Retinal pigment epithelial cell (primary cell): ENCODE results near the gene PARVA.

Experiments used
- DNase-seq: peaks from one replicate; pipeline ENCODE4 v3.0.0-alpha.2; 2010; ENCODE audit warnings: low read depth
- H3K4me3 ChIP-seq: 2 replicates; pipeline ENCODE4 v1.5.1; 2011; ENCODE audit warnings: mild to moderate bottlenecking, low read length, control low read depth, moderate library complexity
- CTCF ChIP-seq: conservative IDR thresholded peaks from 2 replicates; pipeline ENCODE4 v1.5.1; 2011; ENCODE audit warnings: low read depth, low read length, control low read depth, inconsistent platforms

PARVA gene

DNA sequence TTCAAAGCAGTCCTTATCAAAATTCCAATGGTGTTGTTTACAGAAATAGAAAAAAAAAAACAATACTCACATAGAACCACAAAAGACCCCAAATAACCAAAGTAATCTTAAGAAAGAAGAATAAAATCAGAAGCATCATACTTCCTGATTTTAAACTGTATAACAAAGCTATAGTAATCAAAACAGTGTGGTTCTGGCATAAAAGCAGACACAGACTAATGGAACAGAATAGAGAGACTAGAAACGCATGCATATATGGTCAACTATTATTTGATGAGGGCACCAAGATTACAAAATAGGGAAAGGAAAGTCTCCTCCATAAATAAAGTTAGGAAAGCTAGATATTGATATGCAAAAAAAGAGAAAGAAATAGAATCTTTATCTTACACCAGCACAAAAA, 176.8 kb downstream of the PARVA start:
- H3K4me3 ChIP-seq = no peak overlapping the region
- DNase-seq = no peak
- no peak for TF ChIP-seq CTCF

DNA sequence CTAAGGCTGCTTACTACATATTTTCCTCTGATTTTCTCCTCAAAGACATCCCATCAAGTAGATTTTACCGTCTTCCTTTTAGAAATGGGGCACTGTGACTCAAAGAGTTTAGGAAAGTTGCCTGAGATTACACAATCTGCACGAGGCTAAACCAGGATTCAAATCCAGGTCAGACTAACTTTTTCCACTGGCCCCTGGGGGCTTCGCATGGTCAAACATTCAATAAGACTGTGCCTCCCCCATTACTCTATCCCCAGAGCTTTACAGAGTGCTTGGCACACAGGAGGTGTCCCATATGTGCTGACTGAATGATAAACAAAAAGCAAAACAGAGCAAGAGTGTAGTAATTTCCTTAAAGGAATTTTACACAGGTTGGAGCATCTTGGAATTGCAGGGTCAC, 178.8 kb downstream of the PARVA start:
- H3K4me3 ChIP-seq = no peak overlapping the region
- no peak for DNase-seq

DNA sequence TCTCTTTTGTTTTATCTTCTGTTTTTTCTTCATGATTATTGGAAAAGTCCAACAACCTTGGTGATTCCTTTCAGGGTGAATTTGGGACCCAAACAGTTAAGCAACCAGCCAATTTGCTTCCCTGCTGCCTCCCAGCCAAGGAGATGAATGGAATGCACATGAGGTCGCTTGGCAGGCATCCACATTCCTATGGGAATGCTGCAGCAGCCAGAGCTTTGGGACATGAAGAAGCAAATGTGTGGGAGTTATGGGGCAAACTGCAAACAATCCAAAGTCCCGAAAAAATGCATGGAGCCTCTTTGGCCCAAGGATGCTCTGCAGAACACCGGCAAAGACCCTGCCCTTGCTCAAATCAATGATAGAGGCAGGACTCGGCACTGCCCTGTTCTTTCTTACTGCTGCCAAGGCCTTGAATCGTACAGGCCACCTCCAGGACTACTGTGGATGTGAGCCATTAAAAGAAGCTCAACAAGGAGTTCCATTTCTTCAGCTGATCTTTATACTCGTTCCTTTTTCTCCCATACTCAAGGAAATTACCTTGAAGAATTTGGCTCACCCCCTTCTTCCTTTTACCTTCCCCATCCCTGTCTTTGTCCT, 179.5 kb downstream of the PARVA start:
- H3K4me3 ChIP-seq = no peak overlapping the region
- DNase-seq = peak; percentile 88
- TF ChIP-seq CTCF = no peak

More for the DNA sequence above, 178.8 kb downstream of the PARVA start:
- no peak for TF ChIP-seq CTCF

DNA sequence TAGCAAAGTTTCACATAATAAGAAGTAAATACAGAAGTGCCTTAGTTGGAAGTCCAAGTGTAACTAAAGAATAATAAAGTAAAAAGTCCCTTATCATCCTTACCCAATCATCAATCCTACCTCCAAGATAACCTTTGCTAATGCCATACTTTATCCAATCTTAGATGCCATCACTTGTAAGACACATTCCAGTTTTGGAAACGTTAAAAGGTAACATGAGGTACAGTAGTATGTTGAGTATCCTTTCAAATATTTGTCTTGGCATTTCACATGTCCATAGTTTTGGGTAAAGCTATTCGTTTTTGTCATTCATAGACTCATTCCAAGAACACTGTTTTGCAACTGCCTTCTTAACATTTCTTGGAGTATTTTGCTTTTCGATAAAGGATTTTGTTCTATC, 181.6 kb downstream of the PARVA start:
- no peak overlapping the region for H3K4me3 ChIP-seq
- TF ChIP-seq CTCF = no peak
- DNase-seq = no peak

DNA sequence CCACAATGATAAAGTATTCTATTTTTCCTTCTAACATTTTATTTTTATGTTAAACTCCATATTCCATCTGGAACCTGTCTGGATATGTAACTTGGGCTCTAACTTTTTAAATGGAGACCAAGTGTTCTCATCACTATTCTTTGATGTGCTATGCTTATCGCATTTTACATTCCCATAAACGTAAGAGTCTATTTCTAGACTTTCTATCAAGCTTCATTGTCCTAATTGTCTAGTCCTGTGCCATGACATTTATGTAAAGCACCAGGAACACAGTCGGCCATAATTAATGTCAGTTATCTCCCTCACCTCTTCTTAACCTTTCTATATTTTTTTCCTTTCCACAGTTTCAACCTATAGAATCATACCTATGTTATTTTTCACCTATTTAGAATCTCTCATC, 183.0 kb downstream of the PARVA start:
- TF ChIP-seq CTCF = no peak
- no peak overlapping the region for H3K4me3 ChIP-seq
- no peak for DNase-seq

DNA sequence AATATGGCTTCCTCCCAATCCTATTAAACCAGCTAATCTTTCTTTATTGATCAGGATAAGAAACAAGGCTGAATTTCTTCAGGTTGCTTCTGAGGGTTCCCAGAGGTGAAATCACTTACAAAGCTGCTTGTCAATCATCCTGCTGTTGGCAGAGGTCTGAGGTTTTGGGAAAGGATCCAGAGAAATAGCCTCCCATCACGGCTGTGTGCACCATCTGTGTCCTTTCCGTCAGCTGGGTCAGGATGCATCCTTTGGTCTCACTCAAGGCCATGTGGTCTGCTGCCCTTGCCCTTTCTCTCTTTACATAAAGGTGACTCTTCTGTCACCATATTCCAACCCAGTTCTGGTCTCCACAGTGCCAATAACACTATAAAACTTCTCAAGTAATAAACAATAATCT, 183.5 kb downstream of the PARVA start:
- TF ChIP-seq CTCF = no peak
- no peak for DNase-seq

GRCh38 chr11:12564012-12564411, 186.6 kb downstream of the PARVA start:
- no peak overlapping the region for H3K4me3 ChIP-seq
- TF ChIP-seq CTCF = no peak
- no peak for DNase-seq

More for the DNA sequence above, 183.5 kb downstream of the PARVA start:
- no peak overlapping the region for H3K4me3 ChIP-seq
